SK-N-MC (cell line): ENCODE measurements around the gene SLC8A2.

Experiments used
- DNase-seq: peaks from one replicate; pipeline ENCODE4 v3.0.0-alpha.2; 2011; ENCODE audit warnings: low read depth, low spot score
- H3K27ac ChIP-seq: fragments of 200-600 bp; sonication (generic); 2 replicates; pipeline ENCODE4 v1.5.1; 2016; ENCODE audit warnings: mixed run types
- H3K36me3 ChIP-seq: fragments of 200-600 bp; sonication (generic); 2 replicates; pipeline ENCODE4 v1.6.1; 2017; ENCODE audit warnings: antibody characterized with exemption, low read length, mixed read lengths; ENCODE audit not compliant: insufficient read depth
- H3K4me3 ChIP-seq: fragments of 200-600 bp; sonication (generic); 2 replicates; pipeline ENCODE4 v1.5.1; 2016
- H3K9ac ChIP-seq: fragments of 200-600 bp; sonication (generic); 2 replicates; pipeline ENCODE4 v1.8.0; 2017; ENCODE audit warnings: mixed run types, mixed read lengths; ENCODE audit not compliant: insufficient read length
- H3K9me3 ChIP-seq: fragments of 200-600 bp; sonication (generic); 2 replicates; pipeline ENCODE4 v1.6.1; 2017; ENCODE audit warnings: low read depth, mild to moderate bottlenecking, antibody characterized with exemption, low read length, moderate library complexity, mixed read lengths
- EZH2 ChIP-seq: fragments of 200-600 bp; sonication (generic); IDR thresholded peaks from one replicate; pipeline ENCODE4 v1.6.1; 2017; ENCODE audit warnings: antibody characterized with exemption
- FOXP2 ChIP-seq: optimal IDR thresholded peaks from 2 replicates; pipeline ENCODE3; 2011; ENCODE audit warnings: mild to moderate bottlenecking, moderate library complexity; ENCODE audit not compliant: insufficient read depth; ENCODE audit errors: extremely low read length, control extremely low read depth
- POLR2AphosphoS5 ChIP-seq: IDR thresholded peaks from 2 replicates; pipeline ENCODE4 v1.6.1; 2012; ENCODE audit warnings: mild to moderate bottlenecking, low read depth, low read length, borderline replicate concordance

The SLC8A2 gene

GRCh38 chr19:47485210-47485609 lies 13.5 kb upstream of the SLC8A2 start:
- TF ChIP-seq POLR2AphosphoS5 (no peak), FOXP2 (no peak)
- H3K36me3 ChIP-seq, result no peaks in the 10 kb centered on the region
- no peak overlapping the region for H3K9ac ChIP-seq
- no peak overlapping the region for H3K4me3 ChIP-seq
- no peaks in the 10 kb centered on the region for H3K9me3 ChIP-seq
- DNase-seq, result no peak
- peak overlapping the region; percentile 25; the same call in 1 of the 2 replicates for H3K27ac ChIP-seq

GRCh38 chr19:47483800-47484690 lies 12.4 kb upstream of the SLC8A2 start, which contains the start of gene KPTN:
TSS of gene KPTN (minus strand) at chr19:47484219. CDS start at chr19:47484160, 59 bp downstream.
- Histone ChIP-seq H3K9ac (peak within 1 kb of the TSS; percentile 97), H3K27ac (peak within 1 kb of the TSS; percentile 89), H3K9me3 (no peaks in the 10 kb centered on the region), H3K4me3 (peak within 1 kb of the TSS; percentile 95), H3K36me3 (no peaks in the 10 kb centered on the region)
- TF ChIP-seq FOXP2 (no peak), POLR2AphosphoS5 (peak; percentile 67)
- peak; percentile 39 for DNase-seq

- Histone ChIP-seq H3K9me3 (no peaks in the 10 kb centered on the region), H3K27ac (no peak overlapping the region), H3K36me3 (no peaks in the 10 kb centered on the region), H3K9ac (no peak overlapping the region), H3K4me3 (peak overlapping the region; percentile 95)
- no peak for DNase-seq
- TF ChIP-seq POLR2AphosphoS5 (no peak), FOXP2 (no peak), EZH2 (no peak)
These were observed 11.5 kb upstream of the SLC8A2 start for GRCh38 chr19:47483200-47483599.

GRCh38 chr19:47481460-47482052 lies 9.9 kb upstream of the SLC8A2 start:
- no peak for DNase-seq
- H3K9me3 ChIP-seq, result no peaks in the 10 kb centered on the region
- H3K36me3 ChIP-seq, result no peaks in the 10 kb centered on the region
- H3K9ac ChIP-seq, result no peak overlapping the region
- no peak overlapping the region for H3K4me3 ChIP-seq
- TF ChIP-seq POLR2AphosphoS5 (no peak), EZH2 (no peak), FOXP2 (no peak)
- no peak overlapping the region for H3K27ac ChIP-seq

GRCh38 chr19:47480658-47481057 lies 9.0 kb upstream of the SLC8A2 start:
- Histone ChIP-seq H3K36me3 (no peaks in the 10 kb centered on the region), H3K9ac (no peak overlapping the region), H3K9me3 (no peaks in the 10 kb centered on the region), H3K4me3 (no peak overlapping the region), H3K27ac (no peak overlapping the region)
- no peak for DNase-seq
- TF ChIP-seq EZH2 (no peak), FOXP2 (no peak), POLR2AphosphoS5 (no peak)

GRCh38 chr19:47479701-47480503 lies 8.2 kb upstream of the SLC8A2 start:
- Histone ChIP-seq H3K9ac (no peak overlapping the region), H3K9me3 (no peaks in the 10 kb centered on the region), H3K27ac (no peak overlapping the region), H3K4me3 (no peak overlapping the region), H3K36me3 (no peaks in the 10 kb centered on the region)
- DNase-seq, result no peak
- no peak for TF ChIP-seq EZH2
- no peak for TF ChIP-seq FOXP2
- no peak for TF ChIP-seq POLR2AphosphoS5

- H3K4me3 ChIP-seq, result no peak overlapping the region
- H3K36me3 ChIP-seq, result no peaks in the 10 kb centered on the region
- no peak overlapping the region for H3K27ac ChIP-seq
- no peak overlapping the region for H3K9ac ChIP-seq
- H3K9me3 ChIP-seq, result no peaks in the 10 kb centered on the region
- DNase-seq, result no peak
- TF ChIP-seq FOXP2, result no peak
- TF ChIP-seq POLR2AphosphoS5, result no peak
- no peak for TF ChIP-seq EZH2
These were observed 4.8 kb upstream of the SLC8A2 start for GRCh38 chr19:47476438-47476972.

GRCh38 chr19:47475465-47475864 lies 3.8 kb upstream of the SLC8A2 start:
- no peak for TF ChIP-seq POLR2AphosphoS5
- TF ChIP-seq EZH2, result no peak
- no peak for TF ChIP-seq FOXP2
- DNase-seq, result no peak
- Histone ChIP-seq H3K9ac (no peak overlapping the region), H3K36me3 (no peaks in the 10 kb centered on the region), H3K27ac (no peak overlapping the region), H3K4me3 (no peak overlapping the region), H3K9me3 (no peaks in the 10 kb centered on the region)
